ENCODE data around the gene SH3RF3. TPM values are rescaled to one million over a fixed set of nuclear protein-coding genes. Genes with fewer than 3 reads are reported as not detected.

The SH3RF3 gene
- total RNA-seq, 4 donors from 2014 or later = 2.2 to 6.1 (median 4.2) TPM

- Histone ChIP-seq H3K4me1 (peaks cover 27% of the 10 kb centered on the region), H3K36me3 (no peaks in the 10 kb centered on the region), H3K27ac (no peak overlapping the region), H3K27me3 (no peaks in the 10 kb centered on the region), H3K4me3 (no peak overlapping the region), H3K9me3 (no peaks in the 10 kb centered on the region)
- WGBS = 89% methylated on average over 12 of the region's 15 CpGs
- TF ChIP-seq CTCF (IDR thresholded peaks at IDR 0.05) (no peak), EP300 (IDR thresholded peaks at IDR 0.05) (no peak), POLR2AphosphoS5 (IDR thresholded peaks at IDR 0.05) (no peak), POLR2A (IDR thresholded peaks at IDR 0.05) (no peak)
- peak in 1 of 2 donors; percentile 32 for DNase-seq (ENCODE audit: low spot score in 2 of 2)
Observed at GRCh38 chr2:109272461-109272860, 143.5 kb downstream of the SH3RF3 start.

GRCh38 chr2:109275120-109276012 is 146.4 kb downstream of the SH3RF3 start:
- no peaks in the 10 kb centered on the region for H3K36me3 ChIP-seq
- 91% methylated on average over 24 of the region's 26 CpGs for WGBS
- H3K27me3 ChIP-seq = no peaks in the 10 kb centered on the region
- H3K4me3 ChIP-seq = no peak overlapping the region
- no peak for DNase-seq (ENCODE audit: low spot score in 2 of 2)
- peaks cover 18% of the 10 kb centered on the region for H3K4me1 ChIP-seq
- no peak overlapping the region for H3K27ac ChIP-seq
- H3K9me3 ChIP-seq = no peaks in the 10 kb centered on the region
- no peak for TF ChIP-seq EP300 (IDR thresholded peaks at IDR 0.05)

- no peak overlapping the region for H3K27ac ChIP-seq
- DNase-seq (ENCODE audit: low spot score in 2 of 2) = no peak
- H3K9me3 ChIP-seq = no peaks in the 10 kb centered on the region
- no peaks in the 10 kb centered on the region for H3K36me3 ChIP-seq
- H3K4me3 ChIP-seq = no peak overlapping the region
- peaks cover 3% of the 10 kb centered on the region for H3K4me1 ChIP-seq
- H3K27me3 ChIP-seq = no peaks in the 10 kb centered on the region
- no peak for TF ChIP-seq CTCF (IDR thresholded peaks at IDR 0.05)
- no peak for TF ChIP-seq POLR2A (IDR thresholded peaks at IDR 0.05)
- WGBS = 81% methylated on average over 12 of the region's 12 CpGs
Observed at GRCh38 chr2:109277406-109277805, 148.4 kb downstream of the SH3RF3 start.

GRCh38 chr2:109279243-109279860 is 150.3 kb downstream of the SH3RF3 start:
- Histone ChIP-seq H3K4me1 (peaks cover 6% of the 10 kb centered on the region), H3K9me3 (no peaks in the 10 kb centered on the region), H3K4me3 (no peak overlapping the region), H3K36me3 (no peaks in the 10 kb centered on the region), H3K27ac (no peak overlapping the region), H3K27me3 (no peaks in the 10 kb centered on the region)
- WGBS = 86% methylated on average over 15 of the region's 15 CpGs
- TF ChIP-seq POLR2AphosphoS5 (IDR thresholded peaks at IDR 0.05) = no peak
- TF ChIP-seq POLR2A (IDR thresholded peaks at IDR 0.05) = no peak
- no peak for TF ChIP-seq CTCF (IDR thresholded peaks at IDR 0.05)
- TF ChIP-seq EP300 (IDR thresholded peaks at IDR 0.05) = no peak
- no peak for DNase-seq (ENCODE audit: low spot score in 2 of 2)

GRCh38 chr2:109280804-109281203 is 151.8 kb downstream of the SH3RF3 start:
- DNase-seq (ENCODE audit: low spot score in 2 of 2) = no peak
- H3K4me1 ChIP-seq = peaks cover 19% of the 10 kb centered on the region
- H3K36me3 ChIP-seq = no peaks in the 10 kb centered on the region
- no peaks in the 10 kb centered on the region for H3K9me3 ChIP-seq
- no peak for TF ChIP-seq EP300 (IDR thresholded peaks at IDR 0.05)
- no peak for TF ChIP-seq POLR2A (IDR thresholded peaks at IDR 0.05)
- TF ChIP-seq POLR2AphosphoS5 (IDR thresholded peaks at IDR 0.05) = no peak
- TF ChIP-seq CTCF (IDR thresholded peaks at IDR 0.05) = no peak
- WGBS = 98% methylated on average over 5 of the region's 7 CpGs
- H3K27me3 ChIP-seq = no peaks in the 10 kb centered on the region
- H3K4me3 ChIP-seq = no peak overlapping the region
- no peak overlapping the region for H3K27ac ChIP-seq
